CD4-positive, alpha-beta T cell treated with Interleukin-1 beta for 1 hour (primary cell): ENCODE results near the gene OPHN1.

Experiments used
- DNase-seq, 2 donors: peaks; one replicate each; pipeline ENCODE4 v3.0.0-alpha.2; 2020 to 2022

The OPHN1 gene

DNA sequence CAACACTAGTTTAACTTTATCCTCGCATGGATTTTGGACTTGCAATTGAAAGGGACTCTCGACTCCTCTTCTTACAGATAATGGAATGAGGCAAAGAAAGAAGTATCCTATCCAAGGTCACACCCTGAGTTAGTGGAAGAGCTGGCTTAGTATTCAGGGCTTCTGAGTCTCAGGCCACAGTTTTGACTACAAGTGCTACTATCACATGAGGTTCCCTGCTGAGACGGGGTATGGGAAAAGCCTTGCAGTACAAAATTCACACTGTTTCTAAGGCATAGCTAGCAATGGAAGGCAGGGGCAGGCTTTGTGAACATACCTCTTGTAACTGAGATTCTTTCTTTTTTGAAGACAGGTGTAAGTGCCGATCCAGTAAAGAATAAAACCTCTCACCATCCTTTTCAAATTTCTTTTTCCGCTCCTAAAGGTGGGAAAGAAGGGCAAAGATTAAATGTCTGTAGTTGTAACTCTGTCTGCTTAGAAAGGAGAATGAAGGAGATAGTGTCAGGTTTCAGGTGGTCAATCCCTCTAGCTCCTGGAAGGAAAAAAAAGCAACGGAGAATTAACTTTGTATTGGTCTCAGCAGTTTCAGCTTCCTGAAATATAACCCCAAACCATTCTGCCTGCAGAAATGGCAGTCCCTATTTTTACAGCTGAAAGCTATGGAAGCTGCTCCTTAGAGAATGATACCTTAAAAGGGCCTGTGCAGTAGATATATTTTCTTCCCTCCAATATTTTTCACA lies 199.0 kb downstream of the OPHN1 start:
- DNase-seq: no peak

- DNase-seq: no peak
Measured at GRCh38 chrX:68232206-68232605, 201.1 kb downstream of the OPHN1 start.

DNA sequence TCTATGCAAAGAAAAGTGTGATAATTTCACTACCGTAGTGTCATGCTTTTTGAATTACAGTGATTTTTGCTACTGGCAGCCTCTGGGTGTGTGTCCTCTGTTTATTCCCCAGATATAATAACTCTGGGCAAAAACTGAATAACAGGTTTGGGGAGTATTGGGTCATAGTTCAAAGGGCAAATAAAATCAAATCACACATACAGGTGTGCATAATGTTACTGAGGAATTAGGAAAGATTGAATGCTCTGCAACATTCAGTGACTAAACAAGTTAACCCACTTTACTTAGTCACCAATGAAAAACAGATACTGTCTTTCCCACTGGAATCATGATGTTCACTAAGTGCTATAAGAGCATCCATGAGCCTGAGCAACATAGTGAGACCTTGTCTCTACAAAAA lies 224.3 kb downstream of the OPHN1 start:
- DNase-seq: no peak

DNA sequence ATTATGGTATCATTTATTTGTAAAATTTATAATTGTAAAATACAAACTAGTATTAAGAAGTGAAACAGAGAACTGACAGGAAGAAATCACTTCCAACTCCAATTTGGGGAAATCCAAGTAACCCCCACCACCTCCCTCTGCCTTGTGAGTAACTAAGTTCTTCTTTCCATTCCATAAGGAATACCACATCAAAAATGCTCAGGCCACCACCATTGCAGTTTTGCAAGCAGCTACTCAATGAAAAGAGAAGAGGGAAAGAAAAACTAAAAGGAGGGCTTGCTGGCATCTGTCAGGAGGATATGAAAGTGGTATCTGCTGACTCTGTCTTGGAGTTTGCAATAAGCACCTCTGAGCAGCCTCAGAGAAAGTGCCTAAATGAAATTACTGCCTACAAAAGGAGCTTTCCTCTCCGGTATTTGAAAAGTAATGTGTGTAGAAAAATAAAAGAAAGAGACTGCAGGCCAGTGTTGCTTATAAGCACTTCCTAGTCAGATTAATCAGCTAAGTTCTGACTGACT lies 228.7 kb downstream of the OPHN1 start:
- no peak for DNase-seq

- no peak for DNase-seq
Measured at GRCh38 chrX:68203646-68204045, 229.6 kb downstream of the OPHN1 start.

- DNase-seq: no peak
Measured at GRCh38 chrX:68203211-68203610, 230.1 kb downstream of the OPHN1 start.

GRCh38 chrX:68199062-68199848 lies 234.0 kb downstream of the OPHN1 start:
- DNase-seq: no peak

GRCh38 chrX:68196939-68197791 lies 236.1 kb downstream of the OPHN1 start:
- DNase-seq: peak; percentile 13 to 39

GRCh38 chrX:68195561-68195960 lies 237.7 kb downstream of the OPHN1 start:
- no peak for DNase-seq

DNA sequence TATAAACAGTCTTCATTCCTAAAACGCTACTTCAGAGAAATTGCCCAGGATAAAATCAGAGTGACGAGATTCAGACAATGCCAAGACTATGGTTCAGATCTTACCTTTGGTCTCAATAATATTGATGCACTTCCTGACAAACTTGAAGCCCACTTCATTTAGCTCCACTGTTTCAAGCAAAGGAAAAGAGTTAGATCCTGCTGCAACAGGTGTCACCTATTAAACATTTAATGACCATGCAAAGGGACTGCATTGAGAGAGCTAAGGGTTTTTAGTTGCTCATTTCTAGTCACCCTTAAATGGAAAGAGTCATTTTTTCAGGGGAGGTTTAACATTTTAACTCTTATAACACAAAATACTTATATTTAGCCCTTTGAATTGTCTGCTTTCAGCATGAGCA lies 239.5 kb downstream of the OPHN1 start:
- DNase-seq: no peak

GRCh38 chrX:68193234-68193633 lies 240.1 kb downstream of the OPHN1 start:
- DNase-seq: no peak

DNA sequence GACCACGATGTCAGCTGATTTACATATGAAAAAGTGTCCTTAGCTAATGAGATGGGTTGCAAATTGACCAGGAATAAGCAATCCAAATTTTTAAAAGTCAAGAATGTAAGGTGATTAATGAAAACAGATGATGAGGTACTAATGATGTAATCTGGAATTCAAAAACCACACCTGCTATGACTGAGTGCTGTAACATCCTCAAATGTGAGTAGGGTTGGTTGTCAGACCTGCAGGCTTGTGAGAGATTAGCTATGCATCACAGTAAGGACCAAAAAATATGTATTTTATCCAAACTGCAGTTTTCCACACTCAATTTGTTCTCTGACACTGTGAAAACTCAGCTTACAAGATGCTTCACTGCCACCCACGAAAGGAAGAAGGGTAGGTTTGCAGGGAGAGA lies 242.5 kb downstream of the OPHN1 start:
- no peak for DNase-seq

DNA sequence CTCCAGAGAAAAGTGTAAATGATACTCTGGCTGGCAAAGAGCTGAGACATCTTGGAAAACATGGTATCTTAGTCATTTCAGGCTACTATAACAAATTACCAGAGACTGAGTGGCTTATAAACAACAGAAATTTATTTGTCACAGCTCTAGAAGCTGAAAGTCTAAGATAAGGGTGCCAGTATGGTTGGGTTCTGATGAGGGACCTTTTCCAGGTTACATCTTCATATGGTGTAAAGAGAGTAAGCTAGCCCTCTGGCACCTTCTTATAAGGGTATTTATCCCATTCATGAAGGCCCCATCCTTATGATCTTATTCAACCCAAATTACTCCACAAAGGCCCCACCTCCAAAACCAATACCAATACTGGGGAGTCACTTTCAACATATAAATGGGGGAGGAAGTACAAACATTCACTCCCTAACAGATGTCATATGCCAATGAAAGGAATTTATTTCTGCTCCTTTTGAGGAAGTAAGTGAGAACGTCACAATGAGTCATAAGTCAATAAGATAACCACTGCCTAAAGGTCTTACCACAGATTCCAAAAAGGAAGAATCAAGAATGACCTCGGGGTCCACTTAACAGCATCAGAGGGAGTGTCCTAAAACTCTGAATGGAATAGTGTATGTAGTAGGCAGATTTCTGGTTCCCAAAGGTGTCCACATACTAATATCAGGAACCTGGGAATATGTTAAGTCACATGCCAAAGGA lies 246.6 kb downstream of the OPHN1 start:
- DNase-seq: no peak

GRCh38 chrX:68185161-68185560 lies 248.1 kb downstream of the OPHN1 start:
- no peak for DNase-seq

DNA sequence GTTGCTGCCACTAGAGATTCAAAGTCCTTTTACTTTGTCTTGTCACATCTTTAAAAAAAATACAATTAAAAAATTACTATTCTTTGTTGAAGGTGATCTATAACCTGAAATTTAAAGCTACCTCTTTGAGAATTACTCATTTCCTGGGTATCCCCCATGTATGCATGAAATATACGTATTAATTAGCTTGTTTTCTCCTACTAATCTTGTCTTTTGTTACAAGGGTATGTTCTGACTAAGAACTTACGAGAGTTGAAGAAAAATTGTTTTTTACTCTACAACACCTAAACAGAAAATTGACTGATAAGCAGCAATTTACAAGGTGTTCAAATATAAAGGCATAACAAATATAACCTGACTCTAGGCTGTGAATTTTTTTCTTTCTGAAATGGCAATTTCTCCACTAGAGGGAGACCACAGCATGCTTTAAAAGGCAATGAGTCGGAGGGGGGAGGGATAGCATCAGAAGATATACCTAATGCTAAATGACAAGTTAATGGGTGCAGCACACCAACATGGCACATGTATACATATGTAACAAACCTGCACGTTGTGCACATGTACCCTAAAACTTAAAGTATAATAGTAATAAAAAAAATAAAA lies 249.6 kb downstream of the OPHN1 start:
- DNase-seq: peak in 1 of 2 donors; percentile 28

GRCh38 chrX:68180579-68180978 lies 252.7 kb downstream of the OPHN1 start:
- DNase-seq: no peak

- DNase-seq: no peak
Measured at GRCh38 chrX:68179355-68179754, 253.9 kb downstream of the OPHN1 start.

DNA sequence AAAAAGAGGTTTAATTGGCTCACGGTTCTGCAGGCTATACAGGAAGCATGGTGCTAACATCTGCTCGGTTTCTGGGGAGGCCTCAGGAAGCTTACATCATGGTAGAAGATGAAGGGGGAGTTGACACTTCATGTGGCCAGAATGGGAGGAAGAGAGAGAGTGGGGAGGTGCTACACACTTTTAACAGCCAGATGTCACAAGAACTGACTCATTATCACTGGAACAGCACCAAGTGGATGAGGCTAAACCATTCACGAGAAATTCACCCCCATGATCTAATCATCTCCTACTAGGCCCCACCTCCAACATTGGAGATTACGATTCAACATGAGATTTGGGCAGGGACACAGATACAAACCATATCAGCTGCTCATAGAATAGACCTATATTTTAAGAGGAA lies 255.8 kb downstream of the OPHN1 start:
- DNase-seq: no peak

GRCh38 chrX:68175562-68175961 lies 257.7 kb downstream of the OPHN1 start:
- DNase-seq: no peak

- DNase-seq: no peak
Measured at GRCh38 chrX:68163441-68163840, 269.9 kb downstream of the OPHN1 start.

DNA sequence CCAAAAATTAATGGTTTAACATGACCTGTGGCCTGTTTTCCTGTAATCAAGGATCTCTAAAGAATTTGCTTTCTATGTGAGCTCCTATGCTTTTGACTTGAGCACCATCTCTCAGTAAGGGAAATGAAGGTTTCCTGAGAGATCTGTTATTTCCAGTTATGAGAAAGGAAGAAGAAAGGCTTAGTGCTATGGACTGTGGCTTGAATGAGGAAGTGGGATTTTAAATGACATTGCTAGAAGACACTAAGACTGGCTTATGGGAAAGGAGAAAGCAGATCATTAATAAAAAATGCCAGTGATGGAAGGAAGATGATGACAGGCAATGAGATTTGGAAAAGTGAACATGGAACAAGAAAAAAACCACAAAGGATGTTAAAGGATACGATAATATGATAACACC lies 285.4 kb downstream of the OPHN1 start:
- no peak for DNase-seq

DNA sequence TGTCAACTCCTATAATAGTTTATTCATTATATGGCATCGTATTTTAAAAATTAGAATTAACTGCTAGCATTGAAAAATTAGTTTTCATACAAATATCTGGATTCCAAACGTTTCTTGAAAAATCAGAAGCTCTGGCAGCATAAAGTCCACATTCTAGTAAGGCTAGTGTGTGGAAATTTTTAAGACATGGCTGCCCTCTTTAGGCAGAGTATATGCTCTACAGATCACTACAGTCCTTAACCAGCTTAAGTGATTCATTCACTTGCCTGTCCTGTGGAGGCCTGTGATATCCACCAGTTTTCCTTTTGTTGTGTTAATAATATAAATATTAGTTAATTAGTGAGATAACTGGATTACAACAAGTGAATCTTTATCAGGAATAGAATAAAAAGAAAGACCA lies 287.2 kb downstream of the OPHN1 start:
- no peak for DNase-seq
